ENCODE data around the gene ZNF197.

GRCh38 chr3:44576613-44577012 is 48.2 kb upstream of the ZNF197 start:
- no peak for TF ChIP-seq CTCF (IDR thresholded peaks at IDR 0.05)
- TF ChIP-seq POLR2A (IDR thresholded peaks at IDR 0.05) = no peak

All from lower leg skin (tissue), 3 donors.